GM12878 (cell line): ENCODE measurements around the gene SLC22A23. TPM values are rescaled to one million over a fixed set of nuclear protein-coding genes. Genes with fewer than 3 reads are reported as not detected.

Experiments
- ATAC-seq: fragments of 200-7000 bp; cut with Tn5 transposase; 3 replicates; pipeline ENCODE4 v1.9.1; 2020; ENCODE audit warnings: mild to moderate bottlenecking, moderate library complexity
- BruUV-seq: library from RNA; stranded (reverse); fragments of 400-500 nt; replicated peaks from 2 replicates; lab custom pipeline; 2021; lab: Mats Ljungman, UMichigan
- CTCF ChIA-PET: fragments of 300-600 bp; sonication (Branson Sonifier 250); formaldehyde crosslinking; extraction: SDS; loops from one replicate; lab custom pipeline; 2021; ENCODE audit warnings: inconsistent platforms; lab: Yijun Ruan, JAX
- POLR2A ChIA-PET: fragments of 350-600 bp; formaldehyde crosslinking; extraction: SDS; loops from one replicate; lab custom pipeline; 2021; ENCODE audit warnings: inconsistent platforms; lab: Charles Lee
- RAD21 ChIA-PET: fragments of 300-600 bp; sonication (Branson Sonifier 250); formaldehyde crosslinking; loops from one replicate; lab custom pipeline; 2023; ENCODE audit warnings: antibody characterized with exemption; ENCODE audit not compliant: unreplicated experiment; lab: Charles Lee
- SMC1A ChIA-PET: fragments of 300-600 bp; sonication (Branson Sonifier 250); formaldehyde crosslinking; loops from one replicate; lab custom pipeline; 2023; ENCODE audit not compliant: unreplicated experiment, uncharacterized antibody; lab: Charles Lee
- DNase-seq: peaks from one replicate; pipeline ENCODE4 v3.0.0-alpha.2; 2011; ENCODE audit warnings: low read depth, low spot score
- FAIRE-seq: peaks from 3 replicates; lab custom pipeline; 2011; peaks lifted over from hg19 to GRCh38; lab: Jason Lieb, UNC
- H2AFZ ChIP-seq: 2 replicates; pipeline ENCODE4 v1.6.0; 2011; ENCODE audit warnings: low read depth, low read length, control low read depth; ENCODE audit not compliant: control insufficient read depth
- H3K27ac ChIP-seq: 2 replicates; pipeline ENCODE4 v1.5.1; 2011; ENCODE audit warnings: control low read depth; ENCODE audit not compliant: control insufficient read depth, insufficient read depth
- H3K27me3 ChIP-seq, 2 experiments: replicated peaks in 1 of 2; 2 replicates each; pipeline versions ENCODE4 v1.6.0 to v1.6.1; 2011; ENCODE audit warnings: low read length in 1 of 2; ENCODE audit not compliant: control insufficient read depth in 2 of 2, insufficient read depth in 2 of 2
- H3K36me3 ChIP-seq, 2 experiments: 2 replicates each; pipeline ENCODE4 v1.5.1; 2011; ENCODE audit warnings: low read length in 1 of 2; ENCODE audit not compliant: control insufficient read depth in 2 of 2, insufficient read depth in 2 of 2
- H3K4me1 ChIP-seq: 2 replicates; pipeline ENCODE4 v1.6.1; 2011; ENCODE audit warnings: mild to moderate bottlenecking, low read length, moderate library complexity, mixed read lengths; ENCODE audit not compliant: control insufficient read depth, insufficient read depth
- H3K4me2 ChIP-seq: 2 replicates; pipeline ENCODE4 v1.6.0; 2011; ENCODE audit warnings: control low read depth; ENCODE audit not compliant: control insufficient read depth, insufficient read depth
- H3K4me3 ChIP-seq: fragments of 200-600 bp; sonication (generic); 2 replicates; pipeline ENCODE4 v1.5.1; 2016
- H3K79me2 ChIP-seq: 2 replicates; pipeline ENCODE4 v1.6.0; 2011; ENCODE audit warnings: low read length; ENCODE audit not compliant: control insufficient read depth, insufficient read depth
- H3K9ac ChIP-seq: 2 replicates; pipeline ENCODE4 v1.8.0; 2011; ENCODE audit warnings: low read length, control low read depth, mixed read lengths; ENCODE audit not compliant: control insufficient read depth, insufficient read depth
- H3K9me3 ChIP-seq: replicated peaks from 3 replicates; pipeline ENCODE4 v1.5.1; 2011; ENCODE audit warnings: mild to moderate bottlenecking, low read length; ENCODE audit not compliant: control insufficient read depth, insufficient read depth
- H4K20me1 ChIP-seq: 2 replicates; pipeline ENCODE4 v1.6.0; 2011; ENCODE audit not compliant: control insufficient read depth, insufficient read depth
- CHD4 ChIP-seq: fragments of 200-600 bp; sonication (generic); IDR thresholded peaks from 2 replicates; pipeline ENCODE4 v1.6.1; 2016; ENCODE audit warnings: mild to moderate bottlenecking
- CREB1 ChIP-seq: IDR thresholded peaks from 2 replicates; pipeline ENCODE4 v1.6.1; 2012; ENCODE audit warnings: low read depth, mild to moderate bottlenecking, inconsistent platforms
- FOXM1 ChIP-seq: IDR thresholded peaks from 2 replicates; pipeline ENCODE4 v1.6.1; 2012; ENCODE audit warnings: low read depth, mild to moderate bottlenecking, inconsistent platforms, low read length, moderate library complexity
- KDM1A ChIP-seq: fragments of 200-600 bp; sonication (generic); IDR thresholded peaks from 2 replicates; pipeline ENCODE4 v1.6.1; 2016; ENCODE audit warnings: borderline replicate concordance
- MEF2A ChIP-seq: IDR thresholded peaks from 2 replicates; pipeline ENCODE4 v1.6.1; 2011; ENCODE audit warnings: low read depth, mild to moderate bottlenecking, low read length, moderate library complexity; ENCODE audit not compliant: insufficient read depth
- MYB ChIP-seq: fragments of 150-350 bp; IDR thresholded peaks from 2 replicates; pipeline ENCODE4 v1.6.1; 2014; ENCODE audit warnings: mild to moderate bottlenecking, low read depth, low read length, borderline replicate concordance
- NFYA ChIP-seq: IDR thresholded peaks from 2 replicates; pipeline ENCODE4 v1.6.1; 2011; ENCODE audit warnings: low read depth, mild to moderate bottlenecking, low read length, improper control_type of control experiment, borderline replicate concordance
- SUZ12 ChIP-seq: fragments of 200-600 bp; sonication (generic); IDR thresholded peaks from one replicate; pipeline ENCODE4 v1.6.1; 2018; ENCODE audit warnings: antibody characterized with exemption, mild to moderate bottlenecking; ENCODE audit not compliant: unreplicated experiment
- ZZZ3 ChIP-seq: IDR thresholded peaks from 2 replicates; pipeline ENCODE4 v1.6.1; 2011; ENCODE audit warnings: low read depth; ENCODE audit not compliant: control insufficient read depth, insufficient read length
- WGBS: methylation state at CpG from one replicate; pipeline ENCODE4 v1.1.6; 2016; ENCODE audit warnings: low lambda C conversion rate; ENCODE audit not compliant: insufficient replicate concordance, insufficient coverage; ENCODE audit errors: missing lambda C conversion rate; 5-methylcytosine and 5-hydroxymethylcytosine counted together
- in situ Hi-C: fragments of 300-500 bp; cut with MboI; formaldehyde crosslinking; loops from 9 replicates; pipeline ENCODE4 v1.14.3; 2018; ENCODE audit warnings: mixed read lengths
- intact Hi-C: fragments of 100-400 bp; cut with micrococcal nuclease; formaldehyde crosslinking; loops from one replicate; pipeline ENCODE4 v1.14.2; 2022; ENCODE audit not compliant: unreplicated experiment
- polyA plus RNA-seq, 11 experiments: library from polyadenylated mRNA; depleted of rRNA in 4 of 11; unstranded in 6 of 11; stranded (reverse) in 5 of 11; fragments of >200 nt; fragmentation: Nextera tagmentation in 4 of 11; fragmentation: Illumina TruSeq in 1 of 11; extraction: Ambion mirVana in 4 of 11; extraction: Trizol in 1 of 11; gene quantifications; 1 replicate in 1 of 11; 2 replicates in 10 of 11; pipeline versions ENCODE4 v1.2.1 to v1.2.3, GENCODE V29; 2011 to 2016; ENCODE audit warnings: inconsistent platforms in 2 of 11, missing spikeins in 2 of 11, low read depth in 1 of 11
- total RNA-seq, 4 experiments: library from RNA; depleted of rRNA in 3 of 4; stranded (reverse); fragments of >200 nt in 3 of 4; fragmentation: Illumina TruSeq in 1 of 4; extraction: Trizol in 1 of 4; gene quantifications; 2 replicates each; pipeline versions ENCODE4 v1.2.1 to v1.2.3, GENCODE V29; 2013 to 2021
- TF ChIP-seq, protein P1 (sequence below): fragments of 450-650 bp; IDR thresholded peaks from 2 replicates; pipeline ENCODE4 v1.6.1; 2018; ENCODE audit warnings: mild to moderate bottlenecking, low read depth, moderate library complexity; ENCODE audit not compliant: partially characterized antibody
- TF ChIP-seq, protein P2 (sequence below): fragments of 450-650 bp; formaldehyde crosslinking; IDR thresholded peaks from 2 replicates; pipeline ENCODE4 v1.4.0; 2022; ENCODE audit warnings: mild to moderate bottlenecking, moderate library complexity
- TF ChIP-seq, protein P3 (sequence below): IDR thresholded peaks from 2 replicates; pipeline ENCODE4 v1.6.1; 2012; ENCODE audit warnings: low read depth, low read length, improper control_type of control experiment

SLC22A23 gene
- total and polyA plus RNA-seq, 10 of the 15 experiments (the other 5 are each of a cell fraction or from before 2014, with no cell fraction given), result 0.20 to 2.4 (median 0.74) TPM

DNA sequence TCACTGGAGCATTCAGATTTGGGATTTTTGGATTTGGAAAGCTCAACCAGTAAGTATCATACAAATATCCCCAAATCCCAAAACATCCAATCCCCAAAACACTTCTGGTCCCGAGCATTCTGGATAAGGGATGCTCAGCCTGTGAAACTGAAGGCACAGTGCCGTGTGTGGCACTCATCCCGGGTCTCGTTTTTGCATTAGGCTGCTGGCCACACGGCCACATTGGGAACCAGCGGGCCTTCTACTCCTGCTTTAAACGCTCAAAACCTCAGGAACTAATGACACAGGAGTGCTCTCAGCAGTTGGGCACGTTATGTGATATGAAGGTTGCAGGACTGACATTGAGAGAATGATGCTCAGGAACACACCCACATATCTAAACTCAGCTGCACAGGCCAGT is 162.5 kb downstream of the SLC22A23 start (continued):
- no peak for TF ChIP-seq MYB

DNA sequence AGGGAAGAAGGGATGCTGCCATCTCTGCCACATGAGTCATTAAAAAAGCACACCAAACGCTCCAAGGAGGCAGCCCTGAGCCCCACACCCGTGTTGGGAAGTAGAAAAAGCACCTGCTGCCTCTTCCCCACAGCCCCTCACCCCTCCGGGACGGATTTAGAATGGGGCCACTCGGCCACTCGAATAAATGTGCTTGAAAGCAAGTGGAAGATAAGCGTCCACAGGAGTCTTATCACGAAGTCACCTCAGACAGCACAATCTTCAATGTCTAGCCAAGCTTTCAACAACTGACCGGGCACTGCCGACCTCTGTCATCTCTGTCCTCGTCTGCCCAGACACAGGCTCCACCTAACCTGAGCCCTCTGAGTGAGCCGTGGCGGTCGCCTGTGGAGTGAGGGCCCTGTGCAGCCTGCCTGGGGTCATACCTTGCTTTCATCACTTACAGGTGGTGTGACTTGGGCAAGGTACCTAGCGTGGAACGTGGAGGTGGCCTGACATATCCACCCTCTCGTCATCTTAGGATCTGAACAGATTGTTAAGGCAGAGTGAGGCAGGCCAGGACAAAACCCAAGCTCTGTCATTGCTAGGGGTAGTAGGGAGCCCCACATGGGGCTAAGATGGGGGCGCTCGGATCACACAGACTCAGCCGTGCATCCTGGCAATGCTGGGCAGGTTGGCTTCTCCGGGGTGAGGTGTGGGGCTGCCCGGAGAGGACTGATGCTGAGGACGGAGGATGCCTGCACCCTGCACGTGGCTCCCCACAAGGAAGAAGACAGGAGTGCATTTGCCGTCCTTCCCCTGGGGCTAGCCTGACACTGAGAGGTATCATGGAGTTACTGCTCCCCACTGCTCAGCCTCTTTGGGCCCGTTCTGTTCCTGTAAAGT is 163.3 kb downstream of the SLC22A23 start:
- intact Hi-C loops, result no loop called here
- RAD21 ChIA-PET, result no interaction called here
- Histone ChIP-seq H3K4me2 (no peak overlapping the region), H2AFZ (no peak overlapping the region), H3K27me3 (no peaks in the 10 kb centered on the region), H4K20me1 (no peaks in the 10 kb centered on the region), H3K9me3 (no peaks in the 10 kb centered on the region), H3K4me1 (no peaks in the 10 kb centered on the region), H3K36me3 (no peaks in the 10 kb centered on the region), H3K4me3 (no peak overlapping the region), H3K79me2 (no peaks in the 10 kb centered on the region), H3K27ac (no peak overlapping the region), H3K9ac (no peak overlapping the region)
- in situ Hi-C loops, result no loop called here
- POLR2A ChIA-PET, result no interaction called here
- FAIRE-seq (no peak), DNase-seq (no peak), ATAC-seq (no peak)
- SMC1A ChIA-PET, result no interaction called here
- no TSS peak for BruUV-seq
- CTCF ChIA-PET, result no interaction called here
- WGBS, result 27% methylated on average over 26 of the region's 26 CpGs
- no peak for TF ChIP-seq ZZZ3
- no peak for TF ChIP-seq SUZ12
- TF ChIP-seq, protein P1, sequence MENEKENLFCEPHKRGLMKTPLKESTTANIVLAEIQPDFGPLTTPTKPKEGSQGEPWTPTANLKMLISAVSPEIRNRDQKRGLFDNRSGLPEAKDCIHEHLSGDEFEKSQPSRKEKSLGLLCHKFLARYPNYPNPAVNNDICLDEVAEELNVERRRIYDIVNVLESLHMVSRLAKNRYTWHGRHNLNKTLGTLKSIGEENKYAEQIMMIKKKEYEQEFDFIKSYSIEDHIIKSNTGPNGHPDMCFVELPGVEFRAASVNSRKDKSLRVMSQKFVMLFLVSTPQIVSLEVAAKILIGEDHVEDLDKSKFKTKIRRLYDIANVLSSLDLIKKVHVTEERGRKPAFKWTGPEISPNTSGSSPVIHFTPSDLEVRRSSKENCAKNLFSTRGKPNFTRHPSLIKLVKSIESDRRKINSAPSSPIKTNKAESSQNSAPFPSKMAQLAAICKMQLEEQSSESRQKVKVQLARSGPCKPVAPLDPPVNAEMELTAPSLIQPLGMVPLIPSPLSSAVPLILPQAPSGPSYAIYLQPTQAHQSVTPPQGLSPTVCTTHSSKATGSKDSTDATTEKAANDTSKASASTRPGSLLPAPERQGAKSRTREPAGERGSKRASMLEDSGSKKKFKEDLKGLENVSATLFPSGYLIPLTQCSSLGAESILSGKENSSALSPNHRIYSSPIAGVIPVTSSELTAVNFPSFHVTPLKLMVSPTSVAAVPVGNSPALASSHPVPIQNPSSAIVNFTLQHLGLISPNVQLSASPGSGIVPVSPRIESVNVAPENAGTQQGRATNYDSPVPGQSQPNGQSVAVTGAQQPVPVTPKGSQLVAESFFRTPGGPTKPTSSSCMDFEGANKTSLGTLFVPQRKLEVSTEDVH, result no peak
- no peak for TF ChIP-seq CHD4
- TF ChIP-seq, protein P2, sequence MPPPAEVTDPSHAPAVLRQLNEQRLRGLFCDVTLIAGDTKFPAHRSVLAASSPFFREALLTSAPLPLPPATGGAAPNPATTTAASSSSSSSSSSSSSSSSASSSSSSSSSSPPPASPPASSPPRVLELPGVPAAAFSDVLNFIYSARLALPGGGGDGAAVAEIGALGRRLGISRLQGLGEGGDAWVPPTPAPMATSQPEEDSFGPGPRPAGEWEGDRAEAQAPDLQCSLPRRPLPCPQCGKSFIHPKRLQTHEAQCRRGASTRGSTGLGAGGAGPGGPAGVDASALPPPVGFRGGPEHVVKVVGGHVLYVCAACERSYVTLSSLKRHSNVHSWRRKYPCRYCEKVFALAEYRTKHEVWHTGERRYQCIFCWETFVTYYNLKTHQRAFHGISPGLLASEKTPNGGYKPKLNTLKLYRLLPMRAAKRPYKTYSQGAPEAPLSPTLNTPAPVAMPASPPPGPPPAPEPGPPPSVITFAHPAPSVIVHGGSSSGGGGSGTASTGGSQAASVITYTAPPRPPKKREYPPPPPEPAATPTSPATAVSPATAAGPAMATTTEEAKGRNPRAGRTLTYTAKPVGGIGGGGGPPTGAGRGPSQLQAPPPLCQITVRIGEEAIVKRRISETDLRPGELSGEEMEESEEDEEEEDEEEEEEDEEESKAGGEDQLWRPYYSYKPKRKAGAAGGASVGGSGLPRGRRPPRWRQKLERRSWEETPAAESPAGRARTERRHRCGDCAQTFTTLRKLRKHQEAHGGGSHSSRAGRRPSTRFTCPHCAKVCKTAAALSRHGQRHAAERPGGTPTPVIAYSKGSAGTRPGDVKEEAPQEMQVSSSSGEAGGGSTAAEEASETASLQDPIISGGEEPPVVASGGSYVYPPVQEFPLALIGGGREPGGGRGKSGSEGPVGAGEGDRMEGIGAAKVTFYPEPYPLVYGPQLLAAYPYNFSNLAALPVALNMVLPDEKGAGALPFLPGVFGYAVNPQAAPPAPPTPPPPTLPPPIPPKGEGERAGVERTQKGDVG (CRISPR knock-in tag), result no peak
- no peak for TF ChIP-seq CREB1
- TF ChIP-seq MEF2A, result no peak
- TF ChIP-seq, protein P3, sequence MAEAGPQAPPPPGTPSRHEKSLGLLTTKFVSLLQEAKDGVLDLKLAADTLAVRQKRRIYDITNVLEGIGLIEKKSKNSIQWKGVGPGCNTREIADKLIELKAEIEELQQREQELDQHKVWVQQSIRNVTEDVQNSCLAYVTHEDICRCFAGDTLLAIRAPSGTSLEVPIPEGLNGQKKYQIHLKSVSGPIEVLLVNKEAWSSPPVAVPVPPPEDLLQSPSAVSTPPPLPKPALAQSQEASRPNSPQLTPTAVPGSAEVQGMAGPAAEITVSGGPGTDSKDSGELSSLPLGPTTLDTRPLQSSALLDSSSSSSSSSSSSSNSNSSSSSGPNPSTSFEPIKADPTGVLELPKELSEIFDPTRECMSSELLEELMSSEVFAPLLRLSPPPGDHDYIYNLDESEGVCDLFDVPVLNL, result no peak
- no peak for TF ChIP-seq KDM1A
- TF ChIP-seq NFYA, result no peak
- TF ChIP-seq FOXM1, result no peak
